D721Med (cell line): ENCODE results near the gene PHF12.
"Not testable (repeated sequence)": the region's sequence is repeated elsewhere in the genome, so short reads cannot be mapped to it uniquely, and the experiment has no call there.

Experiments
- DNase-seq: peaks from one replicate; pipeline ENCODE4 v3.0.0; 2011; ENCODE audit warnings: low spot score; ENCODE audit not compliant: insufficient read length
- FAIRE-seq: peaks from 2 replicates; lab custom pipeline; 2011; peaks lifted over from hg19 to GRCh38; lab: Jason Lieb, UNC
- CTCF ChIP-seq: IDR thresholded peaks from 2 replicates; pipeline ENCODE4 v1.5.1; 2012; ENCODE audit warnings: mild to moderate bottlenecking, control low read depth; ENCODE audit not compliant: insufficient read depth; ENCODE audit errors: missing control alignments

The PHF12 gene

DNA sequence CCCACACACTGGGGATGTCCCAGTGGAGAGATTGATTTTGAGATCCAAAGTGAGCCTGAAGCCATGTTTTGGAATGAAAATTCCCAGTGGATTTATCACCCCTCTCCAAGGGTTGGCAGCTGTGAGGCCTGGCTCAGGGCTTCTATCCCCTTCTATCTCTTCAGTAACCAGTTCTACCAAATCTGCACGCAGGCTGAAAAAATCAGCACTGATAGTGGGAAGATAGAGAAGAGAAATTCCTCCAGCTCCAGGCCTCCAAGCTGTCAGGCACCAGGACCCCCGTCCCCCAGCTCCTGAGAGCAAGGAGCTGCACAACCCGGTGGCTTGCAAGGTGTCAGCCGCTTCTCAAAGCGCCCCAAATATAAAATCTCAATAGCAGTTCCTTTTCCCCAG lies 54.8 kb downstream of the PHF12 start:
- FAIRE-seq, result no peak
- DNase-seq, result no peak
- TF ChIP-seq CTCF, result no peak

- TF ChIP-seq CTCF, result no peak
- FAIRE-seq (no peak), DNase-seq (no peak)
These were observed 55.4 kb downstream of the PHF12 start for GRCh38 chr17:28895794-28896447.

- DNase-seq, FAIRE-seq: not testable (repeated sequence)
These were observed 57.8 kb downstream of the PHF12 start for GRCh38 chr17:28893248-28894183.

- DNase-seq, result no peak
- no peak for TF ChIP-seq CTCF
- FAIRE-seq, result no peak
These were observed 59.3 kb downstream of the PHF12 start for GRCh38 chr17:28892024-28892423.

DNA sequence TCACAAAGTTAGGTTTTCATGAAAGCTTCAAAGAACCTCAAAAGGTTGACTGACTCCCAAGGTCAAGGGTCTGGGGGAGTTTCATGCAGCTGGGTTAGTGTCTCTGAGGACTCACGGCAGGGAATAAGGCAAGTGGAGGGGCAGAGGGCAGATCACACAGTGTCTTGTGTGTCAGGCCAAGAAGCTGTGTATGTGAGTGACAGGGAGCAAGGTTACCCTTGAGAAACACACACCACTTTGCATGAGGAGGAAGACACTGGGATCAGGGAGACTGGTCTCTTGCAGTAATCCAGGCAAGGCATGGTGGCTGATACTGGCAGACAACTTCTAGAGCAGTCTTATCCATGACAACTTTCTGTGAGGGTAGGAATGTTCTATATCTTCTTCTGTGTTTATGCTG lies 60.1 kb downstream of the PHF12 start:
- FAIRE-seq (no peak), DNase-seq (no peak)
- no peak for TF ChIP-seq CTCF

DNA sequence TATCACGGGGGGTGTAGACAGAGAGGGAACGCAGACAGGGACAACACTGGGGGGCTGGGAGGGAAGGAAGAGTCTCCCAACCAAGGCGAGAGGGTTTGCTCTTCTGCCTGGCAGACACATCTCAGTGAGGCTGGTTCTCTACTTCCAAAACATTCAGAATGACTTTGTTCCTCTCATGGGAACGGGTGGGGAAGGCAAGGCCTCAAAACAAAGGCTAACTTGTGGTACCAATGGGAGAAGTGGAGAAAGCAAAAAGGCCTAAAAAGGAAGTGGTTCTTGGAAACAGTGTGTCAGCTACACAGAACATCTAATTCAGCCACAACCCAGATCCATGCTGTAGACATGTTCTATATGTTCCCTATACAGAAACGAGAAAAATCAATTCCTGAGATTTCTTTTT lies 61.3 kb downstream of the PHF12 start:
- TF ChIP-seq CTCF, result no peak
- DNase-seq (no peak), FAIRE-seq (no peak)

GRCh38 chr17:28888832-28889231 lies 62.5 kb downstream of the PHF12 start:
- FAIRE-seq (no peak), DNase-seq (no peak)
- TF ChIP-seq CTCF, result no peak
